Colon (tissue), 2 donors: ENCODE measurements around the gene TNK1.

Experiments
- FAIRE-seq: peaks from 2 replicates; lab custom pipeline; 2012; peaks lifted over from hg19 to GRCh38; lab: Jason Lieb, UNC
- donor health status: control.
- donor health status: control.

TNK1 gene

DNA sequence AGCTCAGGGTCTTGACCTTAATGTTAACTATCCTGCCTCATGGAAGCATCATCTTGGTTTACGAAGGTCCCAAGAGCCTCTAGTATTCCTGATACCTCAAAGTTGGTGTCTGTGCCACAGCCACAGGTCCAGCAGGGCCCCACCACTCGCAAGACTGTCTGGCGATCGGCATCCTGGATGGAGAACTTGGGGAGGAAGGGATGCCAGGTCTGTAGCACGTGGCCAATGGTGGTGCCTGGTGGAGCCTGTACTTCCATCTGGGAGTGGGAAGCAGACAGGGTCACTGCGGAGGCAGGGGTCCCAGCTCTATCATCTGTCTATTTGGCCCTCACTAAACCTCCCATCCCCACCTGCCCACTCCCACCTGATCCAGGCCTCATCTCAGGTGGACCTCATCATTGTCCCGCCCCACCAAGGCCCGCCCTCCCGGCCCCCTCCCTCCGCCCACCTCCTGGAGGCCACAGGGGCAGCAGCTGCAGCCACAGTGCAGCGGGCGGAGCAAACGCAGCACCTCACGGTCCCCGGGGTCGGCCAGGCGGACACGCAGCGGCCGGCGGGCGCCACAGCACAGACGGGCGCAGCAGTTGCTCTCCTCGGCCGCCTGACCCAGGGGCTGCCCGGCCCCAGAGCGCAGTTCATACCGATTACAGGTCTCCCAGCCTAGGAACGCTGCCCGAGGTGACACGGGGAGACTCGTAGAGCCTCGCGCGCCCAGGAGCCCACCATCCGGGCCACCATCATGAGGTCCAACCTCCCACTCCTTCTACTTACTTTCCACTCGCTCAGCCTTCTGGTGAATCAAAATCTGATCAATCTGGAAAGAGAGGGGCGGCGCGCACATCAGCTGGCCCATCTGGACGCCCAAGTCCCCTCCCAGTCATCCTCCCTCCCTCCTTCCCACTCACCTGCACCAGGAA lies 12.1 kb downstream of the TNK1 start:
- no peak for FAIRE-seq

DNA sequence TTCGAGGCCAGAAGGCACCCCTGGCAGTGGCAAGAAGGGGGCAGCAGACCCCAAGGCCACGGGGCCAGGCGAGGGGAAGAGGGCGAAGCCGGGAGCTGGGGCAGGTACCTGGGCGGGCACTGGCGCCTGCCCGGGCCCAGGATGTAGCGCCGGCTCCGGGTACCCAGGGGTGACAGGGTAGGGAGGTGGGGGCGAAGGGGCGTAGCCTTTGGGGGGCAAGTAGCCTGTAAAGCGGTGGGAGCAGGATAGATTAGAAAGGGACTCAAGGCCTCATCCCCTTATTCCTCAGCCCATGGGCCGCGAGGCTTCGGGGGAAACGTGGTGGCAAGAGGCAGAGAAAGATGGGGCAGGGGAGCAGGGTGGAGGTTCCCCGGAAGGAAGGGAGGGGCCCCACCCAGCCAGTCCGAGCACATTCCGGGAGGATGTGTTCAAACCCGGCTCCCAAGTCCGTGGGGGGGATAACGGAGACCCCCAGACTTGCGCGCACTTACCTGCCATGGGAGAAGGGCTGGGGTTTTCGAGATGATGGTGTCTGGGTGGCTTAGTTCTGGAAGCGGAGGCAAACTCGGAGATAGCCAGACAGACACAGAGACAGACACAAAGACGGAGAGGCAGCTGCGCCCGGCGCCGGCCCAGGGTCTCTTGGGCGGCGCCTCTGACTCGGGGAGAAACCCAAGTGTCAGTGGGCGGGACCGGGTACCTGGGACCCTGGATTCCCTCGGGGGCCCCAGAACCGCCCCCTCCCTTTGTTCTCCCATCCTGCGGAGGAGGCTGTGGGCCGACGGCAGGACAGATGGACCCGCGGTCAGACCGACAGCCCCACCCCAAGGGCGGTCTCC lies 12.9 kb downstream of the TNK1 start:
- FAIRE-seq: no peak

- no peak for FAIRE-seq
Measured at GRCh38 chr17:7394452-7395191, 13.7 kb downstream of the TNK1 start, which contains the start of gene PLSCR3. PLSCR3 (minus strand) TSS chr17:7394525; CDS start chr17:7394110, 415 bp downstream.

GRCh38 chr17:7396147-7396546 lies 15.3 kb downstream of the TNK1 start:
- FAIRE-seq: no peak

DNA sequence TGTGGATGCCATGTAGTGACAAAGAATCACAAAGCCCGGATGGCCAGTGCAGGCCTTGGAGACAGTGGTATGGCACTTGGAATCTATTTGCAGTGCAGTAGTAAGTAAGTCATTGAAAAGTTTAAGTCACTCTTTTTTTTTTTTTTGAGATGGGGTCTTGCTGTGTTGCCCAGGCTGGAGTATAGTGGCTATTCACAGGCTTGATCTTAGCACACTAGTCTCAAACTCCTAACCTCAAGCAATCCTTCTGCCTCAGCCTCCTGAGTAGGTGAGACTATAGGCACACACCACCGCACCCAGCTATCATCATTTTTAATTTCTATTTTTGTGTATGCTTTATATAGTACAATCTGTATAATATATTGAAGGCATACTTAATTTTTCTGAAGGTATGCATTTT lies 17.7 kb downstream of the TNK1 start:
- no peak for FAIRE-seq

- FAIRE-seq: no peak
Measured at GRCh38 chr17:7403043-7403726, 22.3 kb downstream of the TNK1 start.

DNA sequence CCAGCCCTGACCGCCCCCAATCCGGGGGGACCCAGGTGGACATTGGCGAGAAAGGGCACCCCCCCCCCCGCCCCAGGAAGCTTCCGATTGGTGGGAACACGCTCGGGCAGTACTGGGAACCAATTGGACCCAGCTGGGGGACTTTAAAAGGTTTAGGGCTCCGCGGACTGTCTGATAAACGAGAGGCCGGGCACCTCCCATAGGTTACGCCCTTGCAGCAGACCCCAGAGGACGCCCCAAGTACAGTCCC lies 22.8 kb downstream of the TNK1 start:
- no peak for FAIRE-seq

DNA sequence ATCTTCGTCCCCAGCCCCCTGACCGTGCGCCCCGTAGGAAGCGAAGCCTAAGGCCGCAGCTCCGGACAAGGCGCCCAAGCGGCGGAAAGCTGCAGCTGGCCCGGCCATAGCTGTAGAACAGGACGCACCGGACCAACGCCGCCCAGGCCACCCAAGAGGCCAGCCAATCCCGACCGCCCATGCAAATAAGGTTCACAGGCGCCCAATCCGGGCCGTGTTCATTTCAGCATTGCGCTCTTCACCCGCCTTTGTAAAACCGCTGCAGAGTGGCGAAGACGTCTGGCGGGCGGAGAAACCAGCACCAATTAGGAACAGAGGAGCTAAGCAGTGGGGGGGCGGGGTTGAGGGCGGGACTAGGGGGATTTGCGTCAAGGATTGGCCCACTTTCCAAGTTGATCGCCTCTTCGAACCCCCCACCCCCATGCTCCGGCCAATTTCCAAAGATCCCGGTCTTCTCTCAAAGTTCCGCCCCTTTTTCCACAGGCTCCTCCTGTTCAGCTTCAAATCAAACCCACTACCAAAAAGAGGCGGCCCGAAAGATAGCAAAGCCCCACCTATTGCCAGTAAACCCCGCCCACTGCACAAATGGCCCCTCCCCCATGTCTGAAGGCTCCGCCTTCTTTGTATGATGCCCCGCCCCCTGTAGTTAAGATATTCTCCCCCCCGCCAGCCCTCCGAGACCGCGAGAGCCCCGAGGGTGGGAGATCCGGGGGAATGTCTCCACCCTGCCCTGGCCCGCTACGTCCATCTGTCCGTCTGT lies 23.3 kb downstream of the TNK1 start, which contains the start of gene TMEM256:
TMEM256 (minus strand) TSS at position 121 of the 760 bp plus-strand sequence; CDS start at position 108, 13 bp downstream.
- FAIRE-seq: peak; percentile 10

- FAIRE-seq: no peak
Measured at GRCh38 chr17:7404737-7405349, 24.0 kb downstream of the TNK1 start.

- FAIRE-seq: no peak
Measured at GRCh38 chr17:7405350-7406234, 24.7 kb downstream of the TNK1 start.

DNA sequence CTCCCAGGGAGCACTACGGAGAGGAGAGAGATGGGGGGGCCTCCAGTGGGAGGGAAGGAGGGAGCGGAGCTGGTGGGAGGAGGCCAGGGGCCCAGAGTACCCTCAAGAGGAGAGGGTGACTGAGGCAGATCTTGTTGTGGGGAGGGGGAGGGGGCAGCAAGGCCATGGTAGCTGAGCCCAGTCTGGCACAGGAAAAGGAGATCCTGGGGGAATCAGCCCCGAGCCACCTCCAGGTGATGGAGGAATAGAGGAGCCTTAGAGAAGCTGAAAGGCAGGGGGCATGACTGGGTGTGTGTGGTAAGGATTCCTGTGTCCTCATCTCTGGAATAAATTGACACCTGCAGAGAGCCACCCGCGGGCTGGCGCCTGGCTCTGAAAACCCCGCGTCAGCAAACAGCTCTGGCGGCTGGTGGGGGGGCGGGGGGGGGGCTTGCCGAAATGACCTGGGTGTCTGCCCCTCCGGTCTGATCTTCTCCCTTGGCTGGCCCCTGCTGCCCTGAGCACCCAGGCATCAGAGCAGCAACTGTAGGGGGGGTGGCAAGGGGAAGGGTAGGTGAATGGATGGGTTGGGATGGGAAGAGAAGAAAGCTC lies 25.4 kb downstream of the TNK1 start:
- no peak for FAIRE-seq

GRCh38 chr17:7407082-7407481 lies 26.2 kb downstream of the TNK1 start:
- no peak for FAIRE-seq

- FAIRE-seq: no peak
Measured at GRCh38 chr17:7407485-7408251, 26.8 kb downstream of the TNK1 start, which contains the start of gene NLGN2. NLGN2 (plus strand) TSS chr17:7407845; CDS start chr17:7408256, 411 bp downstream.

GRCh38 chr17:7408252-7408727 lies 27.4 kb downstream of the TNK1 start:
- FAIRE-seq: no peak

GRCh38 chr17:7408863-7409262 lies 28.0 kb downstream of the TNK1 start:
- no peak for FAIRE-seq

DNA sequence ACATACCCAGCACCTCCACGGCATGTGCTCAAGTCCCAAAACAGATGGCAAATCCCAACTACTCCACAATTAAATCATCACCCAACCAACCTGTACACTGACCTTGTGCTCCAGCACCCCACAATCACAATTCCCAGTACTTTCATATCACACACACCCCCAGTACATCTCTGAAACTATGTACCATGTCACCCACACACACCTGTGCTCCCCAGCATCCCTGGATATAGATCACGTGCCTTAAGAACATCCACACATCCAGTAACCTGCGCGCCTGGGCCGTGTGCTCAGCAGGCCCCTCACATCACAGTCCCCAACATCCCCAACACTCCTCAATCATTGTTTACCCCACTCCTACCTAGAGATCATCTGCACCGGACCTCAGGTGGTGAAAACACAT lies 28.8 kb downstream of the TNK1 start:
- no peak for FAIRE-seq

GRCh38 chr17:7410634-7411426 lies 29.9 kb downstream of the TNK1 start:
- no peak for FAIRE-seq
